COR-L47 (cell line): ENCODE measurements around the gene TYK2.
A peak's percentile ranks its signal among the peaks of the same experiment; 100 is the strongest.
"Not testable (repeated sequence)": the region's sequence is repeated elsewhere in the genome, so short reads cannot be mapped to it uniquely, and the experiment has no call there.

Experiments used
- DNase-seq: peaks from one replicate; lab custom pipeline; 2025; lab: John Stamatoyannopoulos, UW

The TYK2 gene

GRCh38 chr19:10380313-10381102, at the start of gene TYK2:
Gene TYK2 (minus strand): TSS chr19:10380572. CDS start chr19:10378406, 2,166 bp downstream.
- peak; percentile 98 for DNase-seq

- DNase-seq, result no peak
Observed at GRCh38 chr19:10428996-10429381, 48.6 kb upstream of the TYK2 start.

GRCh38 chr19:10427169-10427568, 46.8 kb upstream of the TYK2 start:
- DNase-seq, result no peak

GRCh38 chr19:10424011-10424637, 43.8 kb upstream of the TYK2 start:
- peak; percentile 58 for DNase-seq

- DNase-seq, result no peak
Observed at GRCh38 chr19:10422846-10423245, 42.5 kb upstream of the TYK2 start.

GRCh38 chr19:10422046-10422461, 41.7 kb upstream of the TYK2 start:
- no peak for DNase-seq

GRCh38 chr19:10421240-10422045, 41.1 kb upstream of the TYK2 start:
- no peak for DNase-seq

- peak; percentile 23 for DNase-seq
Observed at GRCh38 chr19:10420444-10421239, 40.3 kb upstream of the TYK2 start, which contains the start of gene PDE4A. Gene PDE4A (plus strand): TSS chr19:10420538. CDS start chr19:10420765, 227 bp downstream.

- peak; percentile 89 for DNase-seq
Observed at GRCh38 chr19:10419646-10420443, 39.5 kb upstream of the TYK2 start.

GRCh38 chr19:10419200-10419645, 38.9 kb upstream of the TYK2 start:
- no peak for DNase-seq

- DNase-seq, result peak; percentile 30
Observed at GRCh38 chr19:10418485-10419199, 38.3 kb upstream of the TYK2 start.

GRCh38 chr19:10418235-10418484, 37.8 kb upstream of the TYK2 start:
- no peak for DNase-seq

GRCh38 chr19:10417541-10418234, 37.3 kb upstream of the TYK2 start:
- peak; percentile 12 for DNase-seq

GRCh38 chr19:10416380-10417257, 36.2 kb upstream of the TYK2 start:
- DNase-seq, result peak; percentile 45

- DNase-seq, result no peak
Observed at GRCh38 chr19:10416083-10416379, 35.7 kb upstream of the TYK2 start.

GRCh38 chr19:10412257-10412977, 32.0 kb upstream of the TYK2 start:
- no peak for DNase-seq

GRCh38 chr19:10411224-10411623, 30.9 kb upstream of the TYK2 start:
- not testable (repeated sequence) for DNase-seq
